DMS 273 treated with DMSO at 0.1 percent for 48 hours (cell line): ENCODE data around the gene KRTAP5-6.
"Not testable (repeated sequence)": the region's sequence is repeated elsewhere in the genome, so short reads cannot be mapped to it uniquely, and the experiment has no call there.

Experiments used
- DNase-seq: peaks from one replicate; lab custom pipeline; 2025; lab: John Stamatoyannopoulos, UW

The KRTAP5-6 gene

GRCh38 chr11:1661454-1662269 lies 35.3 kb upstream of the KRTAP5-6 start:
- DNase-seq: not testable (repeated sequence)

- DNase-seq: not testable (repeated sequence)
Observed at GRCh38 chr11:1662699-1663283, 34.2 kb upstream of the KRTAP5-6 start.

GRCh38 chr11:1665313-1665712 lies 31.7 kb upstream of the KRTAP5-6 start:
- DNase-seq: no peak

GRCh38 chr11:1667121-1667850 lies 29.7 kb upstream of the KRTAP5-6 start:
- no peak for DNase-seq

- no peak for DNase-seq
Observed at GRCh38 chr11:1667906-1668305, 29.1 kb upstream of the KRTAP5-6 start.

GRCh38 chr11:1668911-1669473 lies 28.0 kb upstream of the KRTAP5-6 start:
- DNase-seq: no peak

- DNase-seq: no peak
Observed at GRCh38 chr11:1669546-1670218, 27.3 kb upstream of the KRTAP5-6 start.

- not testable (repeated sequence) for DNase-seq
Observed at GRCh38 chr11:1670457-1670856, 26.5 kb upstream of the KRTAP5-6 start.

GRCh38 chr11:1670905-1671371 lies 26.1 kb upstream of the KRTAP5-6 start:
- DNase-seq: no peak

GRCh38 chr11:1671658-1672057 lies 25.3 kb upstream of the KRTAP5-6 start:
- DNase-seq: no peak

GRCh38 chr11:1672613-1673350 lies 24.2 kb upstream of the KRTAP5-6 start:
- no peak for DNase-seq

- DNase-seq: no peak
Observed at GRCh38 chr11:1673446-1674172, 23.4 kb upstream of the KRTAP5-6 start.

- no peak for DNase-seq
Observed at GRCh38 chr11:1674173-1675131, 22.5 kb upstream of the KRTAP5-6 start.

GRCh38 chr11:1675536-1676228 lies 21.3 kb upstream of the KRTAP5-6 start:
- DNase-seq: no peak

- DNase-seq: no peak
Observed at GRCh38 chr11:1676229-1676740, 20.7 kb upstream of the KRTAP5-6 start.

- DNase-seq: no peak
Observed at GRCh38 chr11:1679881-1680280, 17.1 kb upstream of the KRTAP5-6 start.

- DNase-seq: no peak
Observed at GRCh38 chr11:1682225-1682905, 14.6 kb upstream of the KRTAP5-6 start.

- not testable (repeated sequence) for DNase-seq
Observed at GRCh38 chr11:1683216-1683615, 13.8 kb upstream of the KRTAP5-6 start.
